ENCODE results near the gene GNS.
A peak's percentile ranks its signal among the peaks of the same experiment; 100 is the strongest.
"Not testable (repeated sequence)": the region's sequence is repeated elsewhere in the genome, so short reads cannot be mapped to it uniquely, and the experiment has no call there.

Gene GNS

DNA sequence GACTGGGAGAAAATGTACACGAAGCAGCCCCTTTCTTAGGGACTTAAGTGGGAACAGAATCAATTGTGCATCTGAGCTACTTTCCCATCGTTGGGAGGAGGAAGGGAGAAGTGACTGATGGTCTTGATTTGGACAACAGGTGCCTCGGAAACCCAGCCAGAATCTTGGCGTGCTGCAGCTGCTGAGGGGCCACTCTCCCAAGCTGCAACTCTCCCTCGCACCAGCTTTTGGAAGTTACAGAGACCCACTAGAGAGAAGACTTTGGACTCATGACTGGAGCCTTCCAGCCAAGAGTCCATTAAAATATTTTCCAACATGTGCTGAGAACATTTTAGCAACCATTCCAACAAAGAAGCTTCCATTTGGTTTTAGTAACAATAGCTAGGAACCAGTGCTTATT, 52.3 kb downstream of the GNS start:
- no peak for DNase-seq

GRCh38 chr12:64706306-64706705, 52.9 kb downstream of the GNS start:
- no peak for DNase-seq
- intact Hi-C loops (cut with DNase I) = no loop called here

More for the DNA sequence above, 52.3 kb downstream of the GNS start:
- intact Hi-C loops (cut with DNase I) = no loop called here

DNA sequence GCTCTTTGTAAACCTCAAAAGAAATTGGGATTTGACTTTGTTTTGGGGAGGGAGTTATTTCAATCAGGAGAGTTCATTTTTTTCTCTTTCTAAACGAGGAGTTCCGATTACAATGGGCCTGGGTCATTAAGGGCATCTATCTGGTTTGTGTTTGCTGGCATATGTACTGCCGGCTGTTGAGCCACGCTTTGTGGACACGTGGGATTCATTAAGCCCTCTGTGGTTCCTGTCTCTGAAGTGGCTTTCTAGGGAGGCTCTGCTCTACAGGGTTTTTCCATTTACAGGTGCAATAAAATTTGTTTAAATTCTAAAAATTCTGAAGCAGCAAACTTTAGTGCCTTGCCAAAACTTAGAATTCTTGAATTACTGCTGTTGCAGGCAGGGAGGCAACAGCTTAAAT, 57.9 kb downstream of the GNS start:
- intact Hi-C loops (cut with DNase I) = no loop called here
- DNase-seq = no peak

GRCh38 chr12:64700532-64700931, 58.7 kb downstream of the GNS start:
- DNase-seq = no peak

DNA sequence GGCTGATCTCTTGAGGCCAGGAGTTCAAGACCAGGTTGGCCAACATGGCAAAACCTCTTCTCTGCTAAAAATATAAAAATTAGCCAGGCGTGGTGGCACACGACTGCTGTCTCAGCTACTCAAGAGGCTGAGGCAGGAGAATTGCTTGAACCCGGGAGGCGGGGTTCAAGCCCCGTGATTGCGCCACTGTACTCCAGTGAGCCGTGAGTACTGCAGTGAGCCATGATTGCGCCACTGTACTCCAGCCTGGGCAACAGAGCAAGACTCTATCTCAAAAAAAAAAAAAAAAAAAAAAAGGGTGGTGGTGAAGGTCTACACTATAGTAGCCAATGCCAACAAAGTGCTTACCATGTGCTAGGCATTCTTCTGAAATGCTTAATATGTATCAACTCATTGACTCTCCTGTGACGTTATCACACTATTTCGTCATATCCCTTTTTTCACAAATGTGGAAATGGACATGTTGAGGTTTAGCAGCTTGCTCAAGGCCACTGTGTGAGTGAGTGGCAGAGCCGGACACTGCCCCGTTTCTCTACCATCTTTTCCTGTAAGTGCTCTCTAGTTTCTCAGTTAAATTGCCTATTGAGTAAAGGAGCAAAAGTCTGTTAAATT, 59.6 kb downstream of the GNS start:
- intact Hi-C loops (cut with DNase I) = no loop called here
- no peak for DNase-seq

More at GRCh38 chr12:64700532-64700931, 58.7 kb downstream of the GNS start:
- intact Hi-C loops (cut with DNase I) = no loop called here

GRCh38 chr12:64696080-64696741, 63.0 kb downstream of the GNS start:
- no peak for DNase-seq
- intact Hi-C loops (cut with DNase I) = no loop called here

GRCh38 chr12:64695550-64695949, 63.7 kb downstream of the GNS start:
- intact Hi-C loops (cut with DNase I) = no loop called here

DNA sequence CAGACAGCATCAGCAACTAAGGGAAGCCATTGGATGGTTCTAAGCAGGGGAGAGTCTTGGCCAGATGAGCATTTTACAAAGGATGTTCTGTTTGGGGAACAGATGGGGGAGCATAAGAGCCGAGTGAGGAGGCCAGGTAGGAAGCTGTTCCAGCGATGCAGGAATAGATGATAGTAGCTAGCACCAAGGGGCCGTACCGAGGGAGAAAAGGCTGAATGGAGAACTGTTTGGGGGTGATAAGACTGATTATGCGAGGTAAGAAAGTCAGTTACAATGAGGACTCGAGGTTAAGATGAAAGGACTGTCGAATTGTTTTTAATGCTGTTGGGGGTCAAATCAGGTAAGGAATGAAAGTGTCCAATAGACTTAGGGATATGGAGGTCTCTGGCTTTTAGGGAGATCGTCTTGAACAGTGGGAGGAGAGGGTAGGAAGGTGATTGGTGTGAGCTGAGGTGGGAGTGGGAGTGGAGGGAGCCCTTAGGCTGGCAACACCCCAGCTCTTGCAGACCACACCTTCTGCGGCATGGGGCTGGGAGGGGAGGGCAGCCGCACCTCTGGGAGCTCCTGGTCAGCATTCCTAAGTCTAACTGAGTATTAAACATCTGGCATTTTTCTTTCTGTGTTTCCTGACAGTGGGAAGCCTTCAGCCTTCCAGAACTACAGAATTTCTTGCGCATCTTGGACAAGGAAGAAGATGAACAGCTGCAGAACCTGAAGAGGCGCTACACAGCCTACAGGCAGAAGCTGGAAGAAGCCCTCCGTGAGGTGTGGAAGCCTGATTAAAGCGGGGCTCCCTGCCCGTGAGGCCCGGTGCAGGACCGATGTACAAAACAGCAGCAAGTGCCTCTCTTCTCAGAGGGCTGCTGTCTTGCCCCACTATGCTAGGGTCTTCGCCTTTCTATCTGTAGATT, 64.8 kb downstream of the GNS start:
- DNase-seq = peak in 1 of 10 donors; percentile 85
- intact Hi-C loops (cut with DNase I) = no loop called here

More at GRCh38 chr12:64695550-64695949, 63.7 kb downstream of the GNS start:
- no peak for DNase-seq

GRCh38 chr12:64691795-64692583, 67.2 kb downstream of the GNS start:
- intact Hi-C loops (cut with DNase I) = no loop called here
- no peak for DNase-seq

DNA sequence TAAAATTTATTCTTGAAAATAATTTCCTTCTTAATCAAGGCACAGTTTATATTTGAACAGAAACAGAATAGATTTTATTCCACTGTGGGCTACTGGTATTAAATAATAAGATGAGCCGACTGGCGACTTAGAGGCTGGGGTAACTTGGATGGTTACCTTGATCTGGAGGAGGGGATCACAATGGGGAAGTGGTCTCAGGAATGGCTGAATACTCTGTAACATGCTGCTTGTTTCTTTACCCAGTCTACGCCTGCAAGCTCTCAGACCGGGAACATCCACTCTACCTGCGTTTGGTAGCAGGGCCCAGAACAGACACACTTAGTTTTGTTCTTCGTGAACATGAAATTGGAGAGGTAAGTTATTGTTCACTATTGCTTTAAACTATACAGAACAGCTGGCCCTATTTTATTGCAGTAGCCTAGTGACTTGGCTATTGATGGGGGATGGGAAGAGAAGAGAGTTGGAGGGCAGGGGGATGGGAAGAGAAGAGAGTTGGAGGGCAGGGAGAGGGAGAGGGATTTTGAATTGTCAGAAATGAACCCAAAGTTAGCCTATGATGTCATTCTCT, 67.9 kb downstream of the GNS start:
- DNase-seq = no peak
- intact Hi-C loops (cut with DNase I) = no loop called here

GRCh38 chr12:64690236-64690635, 69.0 kb downstream of the GNS start:
- intact Hi-C loops (cut with DNase I); DNase-seq: not testable (repeated sequence)

GRCh38 chr12:64688715-64689114, 70.5 kb downstream of the GNS start:
- no peak for DNase-seq
- intact Hi-C loops (cut with DNase I) = no loop called here

- no peak for DNase-seq
- intact Hi-C loops (cut with DNase I) = no loop called here
Observed at GRCh38 chr12:64688219-64688618, 71.0 kb downstream of the GNS start.

DNA sequence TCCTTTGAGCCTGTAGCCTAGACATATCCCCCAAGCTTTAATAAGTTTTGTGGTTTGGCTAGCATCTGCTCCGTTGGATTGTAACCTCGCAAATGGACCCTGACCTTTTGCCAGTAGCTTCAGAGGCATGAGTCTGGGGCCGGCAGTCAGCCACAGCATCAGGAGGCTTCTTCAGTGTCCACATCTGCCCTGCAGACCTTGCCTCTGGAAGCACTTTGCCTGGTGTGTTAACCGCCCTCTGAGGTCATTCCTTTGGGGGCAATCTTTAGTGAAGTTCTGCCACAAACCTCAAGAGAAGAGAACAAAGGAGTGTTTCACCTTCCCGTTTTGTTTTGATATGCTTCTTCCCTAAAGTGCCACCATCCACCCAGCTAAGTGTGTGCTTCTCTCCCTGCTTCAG, 71.4 kb downstream of the GNS start:
- DNase-seq = no peak
- intact Hi-C loops (cut with DNase I) = no loop called here

DNA sequence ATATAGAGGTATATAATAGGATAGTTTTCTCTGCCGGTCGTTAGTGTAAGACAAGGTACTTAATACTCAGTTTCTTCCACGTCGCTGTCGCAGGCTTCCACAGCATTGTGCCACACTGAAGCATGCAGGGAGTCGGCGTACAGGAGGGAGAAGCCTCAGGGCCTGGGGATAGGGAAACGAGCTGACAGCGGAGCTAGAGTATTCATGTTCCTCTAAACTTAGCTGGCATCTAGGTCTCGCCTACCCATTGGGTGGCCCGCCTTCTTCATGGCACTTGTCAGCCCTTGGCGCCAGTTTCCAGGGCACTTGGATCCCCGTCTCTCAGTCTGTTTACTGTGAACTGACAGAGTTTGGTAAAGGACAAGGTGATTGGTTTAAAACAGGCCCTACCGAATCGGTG, 73.6 kb downstream of the GNS start:
- intact Hi-C loops (cut with DNase I) = no loop called here
- no peak for DNase-seq

DNA sequence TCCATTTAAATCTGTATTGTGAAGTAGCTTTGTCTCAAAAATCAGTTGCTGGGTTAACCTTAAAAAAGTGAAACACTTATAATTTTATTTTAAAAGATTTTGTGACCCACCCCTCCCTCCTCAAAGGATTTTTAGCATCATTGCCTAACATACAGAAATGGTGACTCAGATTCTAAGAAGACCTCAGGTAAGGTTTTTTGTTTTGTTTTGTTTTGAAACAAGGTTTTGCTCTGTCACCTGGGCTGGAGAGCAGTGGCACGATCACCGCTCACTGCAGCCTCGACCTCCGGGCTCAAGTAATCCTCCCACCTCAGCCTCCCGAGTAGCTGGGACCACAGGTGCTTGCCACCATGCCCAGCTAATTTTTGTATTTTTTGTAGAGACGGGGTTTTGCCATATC, 74.2 kb downstream of the GNS start:
- intact Hi-C loops (cut with DNase I) = no loop called here
- no peak for DNase-seq

DNA sequence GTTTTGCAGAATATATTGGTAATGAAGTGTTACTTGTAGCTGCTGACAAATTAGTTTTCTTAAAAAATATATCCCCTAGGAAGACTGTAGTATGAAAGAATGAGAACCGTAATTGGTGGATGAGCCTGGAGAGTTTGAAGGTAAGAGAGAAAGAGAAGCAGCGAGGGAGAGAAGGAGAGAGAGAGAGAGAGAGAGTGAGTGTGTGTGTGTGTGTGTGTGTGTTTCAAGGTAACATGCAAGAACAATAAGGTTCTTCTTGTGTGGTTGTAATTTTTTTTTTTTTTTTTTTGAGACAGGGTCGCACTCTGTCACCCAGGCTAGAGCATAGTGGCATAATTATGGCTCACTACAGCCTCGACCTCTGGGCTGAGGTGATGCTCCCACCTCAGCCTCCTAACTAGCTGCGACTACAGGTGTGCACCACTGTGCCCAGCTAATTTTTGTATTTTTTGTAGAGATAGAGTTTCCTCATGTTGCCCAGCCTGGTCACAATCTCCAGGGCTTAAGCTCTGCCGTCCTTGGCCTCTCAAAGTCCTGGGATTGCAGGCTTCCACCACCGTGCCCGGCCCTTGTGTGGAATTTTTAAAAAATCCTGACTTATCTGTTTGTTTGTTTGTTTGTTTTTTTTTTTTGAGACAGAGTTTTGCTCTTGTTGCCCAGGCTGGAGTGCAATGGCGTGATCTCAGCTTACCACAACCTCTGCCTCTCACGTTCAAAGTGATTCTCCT, 75.2 kb downstream of the GNS start:
- intact Hi-C loops (cut with DNase I) = no loop called here
- no peak for DNase-seq

DNA sequence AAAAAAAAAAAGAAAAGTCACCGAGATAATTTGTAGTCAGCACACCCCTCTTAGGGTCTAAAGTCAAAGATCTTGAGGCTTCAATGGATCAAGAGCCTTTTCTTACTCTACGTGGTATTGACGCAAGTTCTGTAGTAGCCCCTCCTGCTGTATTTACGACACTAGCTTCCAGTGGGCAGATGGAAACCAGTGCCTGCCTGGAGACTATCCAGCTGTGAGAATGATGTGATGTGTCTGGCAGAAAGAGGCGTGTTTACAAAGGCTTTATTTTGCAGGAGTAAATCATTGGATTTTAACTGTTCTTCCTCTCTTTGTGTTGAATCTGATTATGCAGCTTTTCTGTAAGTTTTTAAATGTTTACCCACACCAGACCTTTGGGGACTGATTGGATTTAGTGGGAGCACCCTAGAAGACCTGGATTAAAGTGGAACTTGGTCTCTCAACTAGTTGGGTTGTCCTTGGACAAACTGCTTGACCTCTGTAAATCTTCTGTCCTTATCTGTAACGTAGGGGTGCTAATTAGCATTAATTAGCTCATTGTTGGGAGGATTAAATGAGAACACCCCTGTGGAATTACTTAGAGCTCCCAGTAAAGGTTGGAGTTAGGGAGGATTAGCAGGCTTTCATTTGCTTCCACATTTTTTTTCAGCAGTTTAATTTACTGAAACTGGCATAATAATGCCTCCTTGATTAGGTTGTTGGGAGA, 76.5 kb downstream of the GNS start:
- intact Hi-C loops (cut with DNase I) = no loop called here
- DNase-seq = no peak

Data from posterior cingulate gyrus (tissue), 11 donors.